ENCODE data around the gene ROPN1B. TPM values are rescaled to one million over a fixed set of nuclear protein-coding genes. Genes with fewer than 3 reads are reported as not detected.

ROPN1B gene
- total RNA-seq, 1 donor from 2014 or later, result 2.5 TPM

GRCh38 chr3:126002189-126002588 lies 33.2 kb downstream of the ROPN1B start:
- H3K4me1 Mint-ChIP-seq, result no peaks in the 10 kb centered on the region
- H3K9me3 Mint-ChIP-seq, result peaks cover 26% of the 10 kb centered on the region
- no peak overlapping the region for H3K4me3 Mint-ChIP-seq
- DNase-seq (ENCODE audit: low read depth, low spot score), result no peak
- H3K27ac Mint-ChIP-seq (ENCODE audit: unreplicated experiment), result no peak overlapping the region
- H3K36me3 Mint-ChIP-seq (ENCODE audit: low read depth), result peaks cover 33% of the 10 kb centered on the region
- no peak for TF ChIP-seq CTCF (conservative IDR thresholded peaks at IDR 0.05)
- H3K27me3 Mint-ChIP-seq (ENCODE audit: low read depth), result peaks cover 7% of the 10 kb centered on the region

GRCh38 chr3:126003447-126004190 lies 34.6 kb downstream of the ROPN1B start:
- Mint-ChIP-seq H3K9me3 (peaks cover 21% of the 10 kb centered on the region), H3K4me3 (no peak overlapping the region)
- no peak for TF ChIP-seq CTCF (conservative IDR thresholded peaks at IDR 0.05)

GRCh38 chr3:126004217-126004616 lies 35.2 kb downstream of the ROPN1B start:
- H3K36me3 Mint-ChIP-seq (ENCODE audit: low read depth), result peaks cover 26% of the 10 kb centered on the region
- H3K4me1 Mint-ChIP-seq, result no peaks in the 10 kb centered on the region
- H3K4me3 Mint-ChIP-seq, result no peak overlapping the region
- no peak overlapping the region for H3K27ac Mint-ChIP-seq (ENCODE audit: unreplicated experiment)
- no peak for TF ChIP-seq CTCF (conservative IDR thresholded peaks at IDR 0.05)
- H3K27me3 Mint-ChIP-seq (ENCODE audit: low read depth), result peaks cover 5% of the 10 kb centered on the region
- no peak for DNase-seq (ENCODE audit: low read depth, low spot score)
- peaks cover 18% of the 10 kb centered on the region for H3K9me3 Mint-ChIP-seq

More at GRCh38 chr3:126003447-126004190, 34.6 kb downstream of the ROPN1B start:
- DNase-seq (ENCODE audit: low read depth, low spot score), result no peak
- peaks cover 31% of the 10 kb centered on the region for H3K36me3 Mint-ChIP-seq (ENCODE audit: low read depth)
- no peak overlapping the region for H3K27ac Mint-ChIP-seq (ENCODE audit: unreplicated experiment)
- H3K27me3 Mint-ChIP-seq (ENCODE audit: low read depth), result peaks cover 6% of the 10 kb centered on the region
- no peaks in the 10 kb centered on the region for H3K4me1 Mint-ChIP-seq

GRCh38 chr3:126004692-126005091 lies 35.7 kb downstream of the ROPN1B start:
- H3K36me3 Mint-ChIP-seq (ENCODE audit: low read depth), result peaks cover 22% of the 10 kb centered on the region
- no peak for TF ChIP-seq CTCF (conservative IDR thresholded peaks at IDR 0.05)
- no peak overlapping the region for H3K27ac Mint-ChIP-seq (ENCODE audit: unreplicated experiment)
- DNase-seq (ENCODE audit: low read depth, low spot score), result no peak
- H3K4me1 Mint-ChIP-seq, result no peaks in the 10 kb centered on the region
- H3K9me3 Mint-ChIP-seq, result peaks cover 15% of the 10 kb centered on the region
- H3K27me3 Mint-ChIP-seq (ENCODE audit: low read depth), result peaks cover 5% of the 10 kb centered on the region
- H3K4me3 Mint-ChIP-seq, result no peak overlapping the region

GRCh38 chr3:126005951-126006350 lies 37.0 kb downstream of the ROPN1B start:
- peaks cover 20% of the 10 kb centered on the region for H3K36me3 Mint-ChIP-seq (ENCODE audit: low read depth)
- no peak for DNase-seq (ENCODE audit: low read depth, low spot score)
- no peak overlapping the region for H3K27ac Mint-ChIP-seq (ENCODE audit: unreplicated experiment)
- peaks cover 5% of the 10 kb centered on the region for H3K27me3 Mint-ChIP-seq (ENCODE audit: low read depth)
- TF ChIP-seq CTCF (conservative IDR thresholded peaks at IDR 0.05), result no peak
- H3K4me3 Mint-ChIP-seq, result no peak overlapping the region
- H3K4me1 Mint-ChIP-seq, result no peaks in the 10 kb centered on the region
- H3K9me3 Mint-ChIP-seq, result peaks cover 12% of the 10 kb centered on the region
